GM18502 (cell line): ENCODE measurements around the gene RPS24.

Experiments used
- ATAC-seq: cut with Tn5 transposase; IDR thresholded peaks from one replicate; pipeline ENCODE4 v1.9.1; 2021; ENCODE audit warnings: mild to moderate bottlenecking; ENCODE audit not compliant: unreplicated experiment, poor library complexity

Gene RPS24

DNA sequence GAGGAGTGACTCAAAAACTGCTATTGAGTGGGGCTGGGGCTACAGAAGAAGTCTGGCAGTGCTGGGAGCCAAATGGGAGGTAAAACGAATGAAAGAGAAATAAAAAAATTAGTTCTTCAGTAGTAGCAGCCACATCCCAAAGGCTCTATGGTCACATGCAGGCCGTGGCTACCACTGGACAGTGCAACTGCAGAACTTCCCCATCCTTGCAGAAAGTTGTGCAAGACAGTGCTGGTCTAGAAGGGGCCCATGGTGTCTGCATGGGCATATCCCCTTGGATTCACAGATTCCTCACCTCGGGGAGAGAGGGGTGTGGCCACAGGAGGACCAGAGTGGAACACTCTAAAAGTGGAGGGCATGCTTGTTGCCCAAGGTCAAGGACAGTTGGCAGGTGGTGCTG is 47.6 kb downstream of the RPS24 start:
- no peak for ATAC-seq

DNA sequence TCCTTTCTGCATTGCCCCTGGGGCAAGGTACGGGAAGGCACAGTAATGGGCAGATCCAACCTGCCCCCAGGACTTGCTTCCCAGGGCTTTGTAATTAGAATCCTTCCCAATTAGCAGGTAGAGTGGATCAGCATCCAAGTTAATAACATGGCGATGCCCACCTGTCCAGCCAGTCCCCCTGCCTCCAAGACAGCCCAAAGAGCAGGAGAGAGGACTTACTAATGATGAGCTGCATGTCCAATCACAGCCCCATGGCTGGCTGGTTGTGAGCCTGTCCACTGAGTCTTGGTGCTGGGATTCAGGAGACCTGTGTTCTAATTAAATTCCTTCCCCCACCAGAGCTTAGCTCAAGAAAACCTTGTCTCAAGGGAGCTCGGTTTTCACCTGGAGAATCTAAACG is 49.0 kb downstream of the RPS24 start:
- no peak for ATAC-seq
